ENCODE measurements around the gene SNX13.

The SNX13 gene, protein sequence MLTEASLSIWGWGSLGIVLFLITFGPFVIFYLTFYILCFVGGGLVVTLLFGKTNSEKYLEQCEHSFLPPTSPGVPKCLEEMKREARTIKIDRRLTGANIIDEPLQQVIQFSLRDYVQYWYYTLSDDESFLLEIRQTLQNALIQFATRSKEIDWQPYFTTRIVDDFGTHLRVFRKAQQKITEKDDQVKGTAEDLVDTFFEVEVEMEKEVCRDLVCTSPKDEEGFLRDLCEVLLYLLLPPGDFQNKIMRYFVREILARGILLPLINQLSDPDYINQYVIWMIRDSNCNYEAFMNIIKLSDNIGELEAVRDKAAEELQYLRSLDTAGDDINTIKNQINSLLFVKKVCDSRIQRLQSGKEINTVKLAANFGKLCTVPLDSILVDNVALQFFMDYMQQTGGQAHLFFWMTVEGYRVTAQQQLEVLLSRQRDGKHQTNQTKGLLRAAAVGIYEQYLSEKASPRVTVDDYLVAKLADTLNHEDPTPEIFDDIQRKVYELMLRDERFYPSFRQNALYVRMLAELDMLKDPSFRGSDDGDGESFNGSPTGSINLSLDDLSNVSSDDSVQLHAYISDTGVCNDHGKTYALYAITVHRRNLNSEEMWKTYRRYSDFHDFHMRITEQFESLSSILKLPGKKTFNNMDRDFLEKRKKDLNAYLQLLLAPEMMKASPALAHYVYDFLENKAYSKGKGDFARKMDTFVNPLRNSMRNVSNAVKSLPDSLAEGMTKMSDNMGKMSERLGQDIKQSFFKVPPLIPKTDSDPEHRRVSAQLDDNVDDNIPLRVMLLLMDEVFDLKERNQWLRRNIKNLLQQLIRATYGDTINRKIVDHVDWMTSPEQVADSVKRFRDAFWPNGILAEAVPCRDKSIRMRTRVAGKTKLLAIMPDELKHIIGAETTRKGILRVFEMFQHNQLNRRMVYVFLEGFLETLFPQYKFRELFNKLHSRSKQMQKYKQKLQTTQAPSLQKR

DNA sequence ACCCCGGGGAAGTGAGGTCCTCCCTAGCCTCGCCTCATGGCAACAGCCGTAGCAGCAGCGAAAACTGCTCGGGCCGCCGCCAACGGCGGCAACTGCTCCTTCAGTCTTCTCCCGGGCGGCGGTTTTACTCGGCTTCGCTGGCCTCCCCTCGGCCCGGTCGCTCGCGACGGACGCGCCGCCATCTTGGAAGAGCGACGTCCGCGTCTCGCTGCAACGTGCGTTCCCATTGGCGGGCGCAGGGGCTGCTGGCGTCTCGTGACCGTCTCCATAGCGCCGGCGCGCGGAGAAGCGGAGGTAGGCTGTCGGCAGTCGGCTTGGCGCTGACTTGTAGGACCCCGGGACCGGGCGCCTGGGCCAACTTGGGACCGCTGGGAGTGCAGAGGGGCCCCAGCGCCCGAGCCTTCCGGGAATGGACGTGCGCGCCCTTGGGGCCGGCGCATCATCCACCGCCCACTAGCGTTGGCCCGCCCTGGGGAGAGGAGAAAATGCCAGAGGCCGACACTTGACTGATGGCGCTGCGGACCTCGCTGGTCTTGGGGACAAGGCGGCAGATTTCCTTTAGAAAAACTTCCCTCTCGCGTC, at the start of gene SNX13:
SNX13 (minus strand) TSS at position 193 of the 582 bp plus-strand sequence. CDS start 199 bp downstream, outside the sequence.
- peak; percentile 96 for DNase-seq (ENCODE audit: low spot score)

DNA sequence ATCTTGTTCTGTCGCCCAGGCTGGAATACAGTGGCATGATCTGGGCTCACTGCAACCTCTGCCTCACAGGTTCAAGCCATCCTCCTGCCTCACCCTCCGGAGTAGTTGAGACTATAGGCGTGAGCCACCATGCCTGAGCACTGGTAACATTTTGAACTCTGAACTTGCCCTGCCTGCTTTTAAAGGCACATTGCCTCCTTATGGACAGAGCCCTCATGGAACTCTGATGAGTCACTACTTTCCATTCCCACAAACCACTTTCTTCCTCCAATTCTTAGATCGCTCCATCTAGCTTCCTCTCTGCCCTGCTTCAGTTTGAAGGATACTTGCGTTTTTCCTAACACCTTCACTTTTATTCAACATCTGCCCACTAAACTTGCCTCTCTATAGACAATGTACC, 49.3 kb upstream of the SNX13 start:
- no peak for DNase-seq (ENCODE audit: low spot score)

DNA sequence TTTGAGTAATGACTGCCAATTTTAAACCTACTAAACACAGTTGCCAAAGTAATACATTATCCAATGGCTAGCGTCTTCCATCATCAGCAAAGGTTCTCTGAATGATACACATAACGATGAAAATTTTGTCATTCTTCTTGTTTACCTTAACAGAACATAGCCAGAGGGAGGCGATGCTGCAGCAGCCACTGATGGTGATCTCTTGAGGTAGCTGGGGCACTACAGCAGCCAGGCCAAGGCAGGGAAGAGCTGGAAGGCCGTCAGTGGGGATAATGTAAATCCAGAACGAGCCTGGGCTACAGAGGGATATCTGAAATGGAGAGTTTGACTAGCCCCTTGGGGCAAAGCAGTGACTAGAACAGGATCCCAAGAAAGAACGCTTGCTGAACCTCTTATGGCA, 48.6 kb upstream of the SNX13 start:
- no peak for DNase-seq (ENCODE audit: low spot score)

DNA sequence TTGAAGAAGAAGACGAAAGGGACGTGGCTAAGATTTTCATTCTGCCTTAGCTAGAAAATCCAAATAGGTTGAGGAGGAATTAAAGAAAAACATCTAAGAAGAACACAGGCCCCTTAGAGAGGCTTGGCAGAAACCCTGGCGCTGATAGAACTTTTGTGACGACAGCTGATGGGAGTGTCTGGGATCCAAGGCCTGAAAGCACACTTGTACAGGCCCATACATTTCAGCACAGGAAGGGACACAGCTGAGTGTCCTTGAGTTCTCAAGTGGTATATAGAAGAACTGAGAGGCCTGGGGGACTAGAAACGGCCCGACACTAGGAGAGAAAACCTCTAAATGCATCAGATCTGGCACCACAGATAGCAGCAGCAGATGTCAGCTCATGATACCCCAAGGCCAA, 47.8 kb upstream of the SNX13 start:
- DNase-seq (ENCODE audit: low spot score): no peak

DNA sequence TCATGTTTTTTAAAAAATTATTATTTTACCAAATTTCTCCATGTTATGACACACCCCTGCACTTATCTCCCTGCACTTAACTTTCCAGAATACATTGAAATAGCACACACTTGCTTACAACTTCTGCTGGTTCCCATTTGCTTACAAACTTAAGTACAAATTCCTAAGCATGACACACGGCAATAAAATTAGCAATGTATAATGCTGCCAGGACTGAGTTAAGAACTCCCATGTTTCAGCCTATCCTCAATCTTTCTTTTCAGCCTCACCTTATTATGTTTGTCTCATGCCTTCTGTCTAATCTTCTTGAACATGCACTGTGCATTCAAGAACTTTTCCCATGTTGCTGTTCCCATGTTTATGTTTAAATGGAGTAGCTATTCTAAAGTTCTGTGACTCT, 46.6 kb upstream of the SNX13 start:
- DNase-seq (ENCODE audit: low spot score): no peak

DNA sequence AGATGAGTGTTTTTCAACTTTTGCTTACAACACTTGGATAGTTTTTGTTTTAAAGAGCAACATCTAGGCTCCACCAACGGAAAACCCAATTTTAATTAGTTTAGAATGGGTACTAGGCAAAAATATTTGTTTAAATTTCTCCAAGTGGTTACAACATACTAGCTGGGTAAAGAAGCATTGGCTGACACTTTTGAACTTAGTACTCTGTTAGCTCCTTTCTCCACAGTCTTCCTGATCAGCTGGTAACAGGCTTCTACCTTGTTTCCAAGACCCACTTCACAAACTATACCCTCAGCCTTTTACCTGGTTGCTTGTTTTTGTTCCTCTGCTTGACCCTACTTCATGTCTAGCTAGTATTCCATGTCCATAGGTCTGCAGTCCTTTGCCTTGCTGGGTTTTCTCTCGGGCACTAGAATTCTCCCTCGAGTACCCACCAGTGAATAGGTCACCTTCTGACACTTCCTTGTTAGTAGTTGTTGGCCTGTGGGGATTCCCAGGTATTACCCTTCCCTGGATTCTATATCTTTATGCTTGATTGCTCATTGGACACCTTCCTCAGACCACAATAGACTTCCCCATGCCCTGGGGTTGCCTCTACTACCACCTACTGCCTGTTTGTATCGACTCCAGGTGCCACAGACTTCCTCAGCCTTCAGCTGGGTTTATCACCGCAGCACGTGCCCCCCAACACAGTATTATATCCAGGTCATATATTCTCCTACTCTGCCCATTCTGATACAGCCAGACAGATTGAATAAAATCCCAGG, 45.4 kb upstream of the SNX13 start:
- DNase-seq (ENCODE audit: low spot score): no peak

DNA sequence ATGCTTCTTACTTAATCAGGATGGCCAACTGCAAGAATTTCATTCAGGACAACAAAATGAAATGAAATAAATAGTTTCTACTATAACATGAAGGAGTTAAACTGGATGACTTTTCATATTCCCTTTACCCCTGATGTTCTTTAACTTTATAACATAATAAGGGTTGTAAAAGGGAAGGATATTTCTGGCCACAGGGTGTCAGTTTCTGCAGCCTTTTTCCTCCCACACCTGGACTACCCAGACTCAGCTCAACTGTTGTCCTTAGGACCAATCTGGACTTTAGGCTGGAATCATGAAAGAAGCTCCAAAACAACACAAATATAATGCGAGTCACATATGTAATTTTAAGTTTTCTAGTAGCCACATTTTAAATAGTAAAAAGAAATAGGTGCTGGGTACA, 44.0 kb upstream of the SNX13 start:
- DNase-seq (ENCODE audit: low spot score): no peak

DNA sequence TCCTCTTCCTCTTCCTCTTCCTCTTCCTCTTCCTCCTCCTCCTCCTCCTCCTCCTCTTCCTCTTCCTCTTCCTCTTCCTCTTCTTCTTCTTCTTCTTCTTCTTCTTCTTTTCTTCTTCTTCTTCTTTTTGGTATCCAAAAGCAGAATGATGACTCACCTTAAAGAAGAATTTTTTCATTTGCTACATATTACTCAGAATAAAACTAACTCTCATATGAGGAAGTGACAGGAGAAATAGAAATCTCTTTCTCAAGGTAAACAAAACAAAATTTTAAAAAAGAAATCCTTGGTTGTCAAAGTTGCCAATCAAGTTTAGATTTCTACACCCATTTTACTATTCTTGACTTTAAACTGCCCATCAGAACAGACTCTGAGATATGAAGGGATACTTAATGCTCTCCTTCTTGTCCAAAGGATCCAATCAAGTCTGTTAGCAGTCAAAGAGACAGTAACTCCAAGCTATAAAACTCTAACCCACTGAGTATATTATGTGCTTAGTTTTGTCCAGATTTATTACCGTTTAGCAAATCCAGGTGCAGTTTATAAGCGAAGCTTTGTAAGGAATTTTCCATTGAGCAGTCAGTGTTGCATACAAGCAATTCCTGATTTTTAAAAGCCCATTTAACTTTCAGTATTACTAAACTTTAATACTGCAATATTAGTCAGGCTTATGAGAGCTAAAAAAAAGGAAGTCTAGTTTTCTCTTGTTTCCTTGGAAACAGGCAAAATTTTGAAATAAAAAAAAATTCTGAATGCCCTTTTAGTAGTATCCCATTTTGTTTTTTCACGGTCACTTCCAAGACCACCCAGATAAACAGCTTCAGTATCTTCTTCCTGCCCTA, 43.1 kb upstream of the SNX13 start:
- no peak for DNase-seq (ENCODE audit: low spot score)

DNA sequence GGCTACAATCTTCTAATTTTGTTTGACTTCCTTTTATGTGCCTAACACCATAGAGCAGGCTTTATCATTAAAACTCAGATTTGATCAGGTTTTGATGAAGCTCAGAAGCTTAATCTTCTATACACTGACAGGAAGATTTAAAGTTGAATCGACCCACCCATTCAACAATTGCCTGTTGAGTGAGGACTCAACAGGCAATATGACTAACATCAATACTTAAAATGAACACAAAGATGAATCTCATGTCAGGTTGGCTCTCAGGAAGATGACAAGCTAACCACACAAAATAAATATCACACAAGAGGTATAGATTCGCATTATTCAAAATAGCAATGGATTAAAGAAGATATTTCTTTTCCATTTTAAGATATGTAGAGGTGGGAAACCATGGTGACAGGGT, 36.7 kb upstream of the SNX13 start:
- DNase-seq (ENCODE audit: low spot score): no peak

DNA sequence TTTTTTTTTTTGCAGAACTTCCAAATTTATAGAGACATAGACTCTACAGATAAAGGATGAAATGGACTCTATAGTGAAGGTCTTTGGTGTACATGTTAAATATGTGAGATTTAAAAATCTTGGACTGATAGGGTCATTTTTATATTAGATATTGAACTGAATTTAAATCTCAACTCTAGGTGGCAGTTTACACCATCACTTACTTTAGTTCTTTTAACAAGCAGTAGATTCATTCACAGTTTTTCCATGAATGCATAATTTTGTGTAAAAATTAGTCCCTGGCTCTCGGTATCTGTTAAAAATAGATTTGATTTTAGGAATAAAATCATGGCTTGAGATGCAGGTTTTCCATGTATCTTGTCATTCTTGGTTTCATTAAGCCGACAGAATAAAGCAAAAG, 31.1 kb upstream of the SNX13 start:
- no peak for DNase-seq (ENCODE audit: low spot score)

DNA sequence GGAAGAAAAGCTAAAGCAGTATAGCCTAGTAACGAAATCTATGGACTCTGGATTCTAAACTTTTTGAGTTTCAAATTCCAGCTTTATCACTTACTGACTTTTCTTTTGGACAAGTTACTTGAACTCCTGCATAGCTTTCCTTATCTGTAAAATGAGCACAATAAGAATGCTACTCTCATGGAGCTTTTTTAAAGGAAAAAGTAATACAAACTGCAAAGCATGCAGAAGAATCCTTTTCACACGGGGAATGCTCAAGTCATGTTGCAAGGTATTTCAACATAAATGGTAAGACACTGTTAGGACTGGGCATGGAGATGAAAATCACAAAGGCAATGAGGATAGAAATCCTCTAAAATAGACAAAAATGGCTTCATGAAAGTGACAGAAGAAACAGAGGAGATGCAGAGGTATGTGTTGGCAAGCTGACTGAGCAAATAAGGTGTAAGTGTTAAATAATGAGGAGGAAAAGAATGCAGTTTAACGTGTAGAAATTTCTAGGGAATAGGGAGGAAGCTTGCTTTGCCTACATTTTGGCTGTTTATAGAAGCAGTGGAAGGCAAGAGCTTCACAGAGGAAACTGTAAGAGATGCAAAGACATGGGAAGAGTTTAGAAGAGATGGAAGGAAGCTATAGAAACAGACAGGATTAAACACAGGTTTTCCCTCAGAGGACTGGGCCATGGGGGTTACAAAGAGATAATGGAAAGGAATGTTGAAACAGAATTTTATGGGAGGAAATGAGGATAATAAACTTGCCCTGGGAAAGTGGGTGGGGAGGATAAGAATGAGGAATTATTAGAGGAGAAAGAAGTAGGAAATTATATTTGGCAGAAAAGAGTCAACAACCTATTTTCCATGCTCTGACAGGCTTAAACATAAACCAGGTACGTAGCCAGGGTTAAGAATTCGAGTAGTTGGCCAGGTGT, 28.8 kb upstream of the SNX13 start:
- no peak for DNase-seq (ENCODE audit: low spot score)

DNA sequence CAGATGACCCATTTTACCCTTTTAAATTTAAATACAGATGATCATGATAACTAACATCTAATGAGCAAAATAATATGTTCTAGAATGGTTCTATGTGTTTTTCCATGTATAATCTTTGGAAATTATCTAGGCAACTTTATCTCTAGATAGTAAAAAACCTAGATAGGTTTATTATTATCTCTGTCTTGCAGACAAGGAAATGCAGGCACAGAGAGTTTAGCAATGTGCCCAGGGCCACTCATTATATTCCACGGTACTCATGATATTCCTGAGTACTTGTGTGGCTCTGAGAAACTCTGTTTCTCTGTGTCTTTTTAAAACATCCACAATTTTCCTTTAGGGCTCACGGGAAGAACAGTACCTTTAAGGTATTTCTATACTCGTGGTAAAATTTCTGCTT, 26.4 kb upstream of the SNX13 start:
- no peak for DNase-seq (ENCODE audit: low spot score)

DNA sequence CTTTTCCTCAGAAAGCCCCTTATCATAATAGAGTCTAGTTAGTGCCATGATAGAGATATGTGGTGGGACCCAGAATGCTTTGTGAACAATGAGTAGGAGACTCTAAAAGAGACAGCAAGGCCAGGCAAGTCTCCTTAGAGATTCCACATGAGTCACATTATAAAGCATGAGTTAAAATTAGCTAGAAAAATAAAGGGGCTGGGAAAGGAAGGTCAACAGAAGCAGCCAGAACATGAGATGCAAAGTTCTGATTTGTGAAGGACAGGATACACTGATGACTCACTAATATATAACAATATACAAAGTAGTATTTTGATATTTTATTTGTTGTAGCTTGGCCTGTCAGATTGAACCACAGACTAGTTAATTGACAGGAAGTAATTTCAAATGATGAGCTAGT, 25.3 kb upstream of the SNX13 start:
- no peak for DNase-seq (ENCODE audit: low spot score)

DNA sequence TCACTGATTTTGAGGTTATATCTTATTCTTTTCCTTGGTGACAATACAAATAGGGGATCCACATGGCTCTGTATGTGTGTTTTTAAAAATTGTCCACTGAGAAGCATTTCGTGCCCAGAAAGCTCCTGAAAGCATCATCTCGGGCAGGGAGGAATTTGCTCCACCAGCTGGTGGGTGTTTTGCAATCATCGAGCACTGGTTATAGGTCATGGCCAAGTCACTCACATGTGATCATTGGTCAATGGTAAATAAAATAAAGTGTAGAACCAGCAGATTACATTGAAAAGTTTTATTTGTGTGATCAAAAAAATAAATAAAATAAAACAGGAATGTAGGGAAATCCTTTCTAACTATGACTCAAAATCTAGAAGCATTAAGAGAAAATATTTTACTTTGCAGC, 23.0 kb upstream of the SNX13 start:
- DNase-seq (ENCODE audit: low spot score): no peak

DNA sequence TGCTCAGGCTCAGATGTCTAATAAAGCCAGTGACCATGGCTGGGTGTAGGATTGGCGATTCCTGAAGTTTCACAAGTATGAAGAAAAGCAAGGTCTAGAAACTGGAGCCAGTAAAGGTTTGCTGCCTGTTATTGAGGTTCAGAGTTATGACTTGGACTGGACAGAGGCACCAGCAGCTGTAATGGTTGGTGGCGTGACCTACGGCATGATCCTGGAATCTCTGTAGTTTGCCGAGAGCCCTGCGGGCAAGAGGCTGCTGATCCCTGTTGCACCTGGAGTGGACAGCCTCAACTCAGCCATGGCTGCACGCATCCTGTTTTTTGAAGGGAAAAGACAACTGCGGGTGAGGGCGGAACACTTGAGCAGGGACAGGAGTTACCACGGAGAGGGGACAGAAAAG, 22.4 kb upstream of the SNX13 start:
- no peak for DNase-seq (ENCODE audit: low spot score)

DNA sequence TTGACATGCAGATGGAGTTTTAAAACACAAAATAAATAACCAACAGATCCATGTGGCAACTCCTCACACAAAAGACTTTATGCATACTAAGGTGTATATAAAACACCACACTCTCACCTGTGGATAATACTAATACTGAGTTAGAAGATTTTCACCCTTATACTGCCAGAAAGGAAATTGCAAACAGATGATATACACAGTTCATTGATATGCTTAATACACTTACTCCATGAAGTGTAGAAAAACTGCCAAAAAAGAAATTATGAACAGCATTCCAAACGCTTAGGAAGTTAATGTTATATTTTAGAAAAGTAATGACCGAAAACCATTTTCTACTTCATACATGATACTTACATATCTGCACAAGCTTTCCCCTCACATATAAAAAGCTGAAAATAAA, 17.6 kb upstream of the SNX13 start:
- no peak for DNase-seq (ENCODE audit: low spot score)

DNA sequence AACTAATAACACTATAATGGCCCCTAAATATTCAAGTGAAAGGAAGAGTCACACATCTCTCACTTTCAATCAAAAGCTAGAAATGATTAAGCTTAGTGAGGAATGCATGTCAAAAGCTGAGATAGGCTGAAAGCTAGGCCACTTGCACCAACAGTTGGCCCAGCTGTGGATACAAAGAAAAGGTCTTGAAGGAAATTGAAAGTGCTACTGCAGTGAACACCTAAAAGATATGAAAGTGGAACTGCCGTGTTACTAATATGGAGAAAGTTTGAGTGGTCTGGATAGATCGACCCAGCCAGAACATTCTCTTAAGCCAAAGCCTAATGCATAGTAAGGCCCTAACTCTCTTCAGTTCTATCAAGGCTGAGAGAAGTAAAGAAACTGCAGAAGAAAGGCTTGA, 12.1 kb upstream of the SNX13 start:
- DNase-seq (ENCODE audit: low spot score): no peak

DNA sequence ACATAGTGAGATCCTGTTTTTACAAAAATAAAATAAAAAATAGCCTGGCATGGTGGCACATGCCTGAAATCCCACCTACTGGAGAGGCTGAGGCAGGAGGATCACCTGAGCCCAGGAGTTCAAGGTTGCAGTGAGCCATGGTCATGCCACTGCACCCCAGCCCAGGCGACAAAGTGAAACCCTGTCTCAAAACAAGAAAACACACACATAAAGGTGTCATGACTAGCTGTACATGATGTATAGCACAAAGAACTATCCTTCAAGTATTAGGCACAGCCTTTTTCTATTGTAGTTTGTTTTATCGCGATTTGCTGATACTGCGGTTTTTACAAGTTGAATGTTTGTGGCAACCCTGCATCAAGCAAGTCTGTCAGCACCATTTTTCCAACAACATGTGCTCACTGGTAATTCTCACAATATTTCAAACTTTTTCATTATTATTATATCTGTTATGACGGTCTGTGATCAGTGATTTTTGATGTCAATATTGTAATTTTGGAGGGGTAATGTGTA, 11.5 kb upstream of the SNX13 start:
- DNase-seq (ENCODE audit: low spot score): no peak

DNA sequence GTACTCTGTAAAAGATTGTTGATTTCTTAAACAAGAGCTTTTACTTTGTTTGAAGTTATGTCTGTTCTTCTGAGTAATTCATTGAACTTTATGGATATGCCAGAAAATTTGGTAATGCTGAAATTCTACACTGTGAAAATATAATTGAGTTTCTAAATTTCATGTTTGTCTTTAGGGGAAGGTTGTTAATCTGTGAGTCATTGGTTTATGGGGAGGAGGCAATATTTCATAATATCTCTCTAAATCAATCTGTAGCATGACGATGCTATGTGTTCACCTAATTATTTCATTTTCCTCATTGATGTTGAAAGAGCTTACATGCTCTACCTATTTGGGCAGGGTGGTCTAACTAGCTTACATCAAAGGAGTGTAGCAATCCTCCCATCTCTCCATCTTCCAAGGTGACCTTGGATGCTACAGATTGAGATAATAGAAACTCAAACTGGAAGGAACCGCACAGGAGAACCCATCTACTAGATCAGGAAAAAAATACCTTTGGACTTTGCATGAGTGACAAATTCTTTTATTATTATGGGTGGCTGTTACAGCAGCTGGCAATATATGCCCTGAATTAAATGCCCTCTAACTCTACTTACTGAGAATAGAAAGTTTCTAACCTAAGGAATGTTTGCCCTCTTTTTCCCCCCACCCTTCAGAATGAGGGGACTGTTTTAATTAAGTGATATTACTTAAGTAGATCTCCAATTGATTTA, 8.4 kb upstream of the SNX13 start:
- DNase-seq (ENCODE audit: low spot score): no peak
